ENCODE results near the gene FAF1.
"Not testable (repeated sequence)": the region's sequence is repeated elsewhere in the genome, so short reads cannot be mapped to it uniquely, and the experiment has no call there.

Gene FAF1

GRCh38 chr1:50917138-50918137 is 42.6 kb downstream of the FAF1 start:
- TF ChIP-seq CTCF (IDR thresholded peaks at IDR 0.05; ENCODE audit: extremely low read depth, insufficient read depth, missing control alignments): no peak
- DNase-seq (ENCODE audit: low spot score): peak; percentile 38
- in situ Hi-C loops (cut with MboI; ENCODE audit: low pct_unique_long_range_greater_than_20kb, low sequenced_read_pairs, unreplicated experiment): no loop called here

DNA sequence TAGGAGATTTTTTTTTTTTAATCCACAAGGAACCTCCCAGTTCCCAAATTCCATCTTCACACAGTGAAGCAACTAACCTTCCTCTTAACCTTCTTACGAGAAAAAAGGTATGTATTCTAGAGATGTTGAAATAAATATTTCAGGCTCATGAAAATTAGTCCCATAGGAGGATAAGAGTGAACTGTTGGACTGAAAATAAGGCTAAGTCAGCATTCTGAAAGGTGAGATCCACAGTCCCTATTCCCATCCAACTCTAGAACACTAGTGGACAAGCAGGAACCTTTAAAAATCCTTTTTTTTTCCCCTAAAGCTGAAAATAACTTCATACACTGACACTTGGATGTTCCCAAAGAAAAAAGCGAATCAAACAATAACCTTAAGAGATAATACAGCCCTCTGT is 44.4 kb downstream of the FAF1 start:
- DNase-seq (ENCODE audit: low spot score): no peak
- no peak for TF ChIP-seq CTCF (IDR thresholded peaks at IDR 0.05; ENCODE audit: extremely low read depth, insufficient read depth, missing control alignments)
- in situ Hi-C loops (cut with MboI; ENCODE audit: low pct_unique_long_range_greater_than_20kb, low sequenced_read_pairs, unreplicated experiment): no loop called here

GRCh38 chr1:50913954-50914353 is 46.1 kb downstream of the FAF1 start:
- DNase-seq (ENCODE audit: low spot score): no peak
- TF ChIP-seq CTCF (IDR thresholded peaks at IDR 0.05; ENCODE audit: extremely low read depth, insufficient read depth, missing control alignments): no peak
- in situ Hi-C loops (cut with MboI; ENCODE audit: low pct_unique_long_range_greater_than_20kb, low sequenced_read_pairs, unreplicated experiment): no loop called here

GRCh38 chr1:50910356-50910755 is 49.7 kb downstream of the FAF1 start:
- DNase-seq (ENCODE audit: low spot score); in situ Hi-C loops (cut with MboI; ENCODE audit: low pct_unique_long_range_greater_than_20kb, low sequenced_read_pairs, unreplicated experiment): not testable (repeated sequence)

- in situ Hi-C loops (cut with MboI; ENCODE audit: low pct_unique_long_range_greater_than_20kb, low sequenced_read_pairs, unreplicated experiment); DNase-seq (ENCODE audit: low spot score): not testable (repeated sequence)
Observed at GRCh38 chr1:50907610-50908009, 52.5 kb downstream of the FAF1 start.

- in situ Hi-C loops (cut with MboI; ENCODE audit: low pct_unique_long_range_greater_than_20kb, low sequenced_read_pairs, unreplicated experiment); DNase-seq (ENCODE audit: low spot score): not testable (repeated sequence)
Observed at GRCh38 chr1:50906050-50906449, 54.0 kb downstream of the FAF1 start.

DNA sequence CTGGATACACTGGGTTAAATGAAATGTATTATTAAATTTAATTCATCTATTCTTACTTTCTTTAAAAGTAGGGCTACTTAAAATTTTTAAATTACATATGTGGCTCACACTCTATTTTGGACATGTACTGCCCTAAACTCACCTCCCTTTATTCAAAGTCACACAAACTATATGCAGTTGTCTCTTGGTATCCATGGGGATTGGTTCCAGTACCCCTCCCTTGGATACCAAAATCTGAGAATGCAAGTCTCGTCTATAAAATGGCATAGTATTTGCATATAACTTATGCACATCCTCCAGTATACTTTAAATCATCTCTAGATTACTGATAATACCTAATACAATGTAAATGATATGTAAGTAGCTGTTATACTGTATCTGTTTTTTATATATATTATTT is 57.6 kb downstream of the FAF1 start:
- in situ Hi-C loops (cut with MboI; ENCODE audit: low pct_unique_long_range_greater_than_20kb, low sequenced_read_pairs, unreplicated experiment): no loop called here
- no peak for TF ChIP-seq CTCF (IDR thresholded peaks at IDR 0.05; ENCODE audit: extremely low read depth, insufficient read depth, missing control alignments)
- no peak for DNase-seq (ENCODE audit: low spot score)

- in situ Hi-C loops (cut with MboI; ENCODE audit: low pct_unique_long_range_greater_than_20kb, low sequenced_read_pairs, unreplicated experiment): no loop called here
- DNase-seq (ENCODE audit: low spot score): no peak
Observed at GRCh38 chr1:50901872-50902271, 58.2 kb downstream of the FAF1 start.

More at GRCh38 chr1:50901872-50902271, 58.2 kb downstream of the FAF1 start:
- no peak for TF ChIP-seq CTCF (IDR thresholded peaks at IDR 0.05; ENCODE audit: extremely low read depth, insufficient read depth, missing control alignments)
